H1 (cell line): ENCODE results near the gene CADPS. TPM values are rescaled to one million over a fixed set of nuclear protein-coding genes. Genes with fewer than 3 reads are reported as not detected.

Experiments
- POU5F1 ChIP-seq: IDR thresholded peaks from 2 replicates; pipeline ENCODE4 v1.6.1; 2011; ENCODE audit warnings: low read depth, mild to moderate bottlenecking, low read length, moderate library complexity
- polyA plus RNA-seq, 7 experiments: library from polyadenylated mRNA; depleted of rRNA in 3 of 7; stranded (reverse) in 5 of 7; unstranded in 2 of 7; fragments of >200 nt in 5 of 7; fragments of 200-250 nt in 2 of 7; gene quantifications; 1 replicate in 5 of 7; 2 replicates in 1 of 7; 4 replicates in 1 of 7; pipeline versions ENCODE4 v1.2.1 to v1.2.3, GENCODE V29; 2011 to 2013; ENCODE audit warnings: missing spikeins in 2 of 7, mixed read lengths in 2 of 7
- total RNA-seq: library from RNA; stranded (reverse); fragmentation: NEBNext Ultra II Directional; extraction: Animal tissue kit (Norgen Biotek cat#: 25700); gene quantifications from 2 replicates; pipeline ENCODE4 v1.2.1, GENCODE V29; 2021

The CADPS gene
- total and polyA plus RNA-seq, 2 of the 8 experiments (the other 6 are each of a cell fraction or from before 2014, with no cell fraction given) = 7.1 to 10.2 TPM

GRCh38 chr3:62732183-62732904, 142.9 kb downstream of the CADPS start (continued):
- TF ChIP-seq POU5F1 = no peak
- TF ChIP-seq, all 59 proteins: peak for 0
